DMS153 (cell line): ENCODE measurements around the gene ATP9A.

ENCODE experiments used
- DNase-seq: peaks from one replicate; lab custom pipeline; 2025; lab: John Stamatoyannopoulos, UW

ATP9A gene

DNA sequence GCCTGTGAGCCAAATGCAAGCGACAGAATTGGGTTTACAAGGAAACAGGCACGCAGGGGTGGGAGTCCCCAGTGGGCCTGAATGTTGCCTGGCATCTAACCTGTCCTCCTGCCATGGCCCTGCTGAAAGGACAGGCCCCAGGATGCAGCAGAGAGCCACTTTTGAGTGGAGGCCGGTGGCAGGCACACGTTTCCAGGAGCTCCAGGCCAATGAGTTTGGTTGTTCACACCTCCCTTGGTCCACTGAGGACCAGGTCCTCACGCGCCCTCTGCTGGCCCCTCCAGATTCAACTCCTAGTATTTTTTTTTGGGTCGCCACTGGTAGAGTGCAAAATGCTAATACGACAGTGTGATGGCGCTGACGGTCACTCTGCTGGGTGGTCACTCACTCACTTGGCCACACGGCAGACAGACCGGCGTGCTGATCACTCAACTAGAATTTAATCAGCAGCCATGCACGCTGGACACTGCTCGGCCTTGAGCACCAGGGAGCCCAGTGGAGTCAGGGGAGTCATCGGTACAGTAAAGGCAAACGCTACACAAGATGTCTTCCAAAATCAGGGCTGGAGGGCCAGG is 143.9 kb downstream of the ATP9A start:
- DNase-seq = peak; percentile 9

DNA sequence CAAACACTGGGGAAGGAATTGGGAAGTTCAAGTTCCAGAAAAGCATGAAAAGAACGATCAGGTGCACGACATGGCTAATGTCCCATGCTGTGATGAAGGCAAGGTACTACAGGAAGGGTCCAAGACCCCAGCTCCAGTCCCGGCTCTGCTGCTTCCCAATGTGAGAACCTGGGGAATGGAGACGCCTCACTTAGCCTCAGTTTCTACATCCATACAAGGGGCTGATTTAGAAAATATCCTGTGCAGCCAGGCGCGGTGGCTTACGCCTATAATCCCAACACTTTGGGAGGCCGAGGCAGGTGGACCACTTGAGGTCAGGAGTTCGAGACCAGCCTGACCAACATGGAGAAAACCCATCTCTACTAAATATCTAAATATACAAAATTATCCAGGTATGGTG is 144.9 kb downstream of the ATP9A start:
- DNase-seq = no peak

- DNase-seq = no peak
Observed at GRCh38 chr20:51622004-51622874, 146.0 kb downstream of the ATP9A start.

DNA sequence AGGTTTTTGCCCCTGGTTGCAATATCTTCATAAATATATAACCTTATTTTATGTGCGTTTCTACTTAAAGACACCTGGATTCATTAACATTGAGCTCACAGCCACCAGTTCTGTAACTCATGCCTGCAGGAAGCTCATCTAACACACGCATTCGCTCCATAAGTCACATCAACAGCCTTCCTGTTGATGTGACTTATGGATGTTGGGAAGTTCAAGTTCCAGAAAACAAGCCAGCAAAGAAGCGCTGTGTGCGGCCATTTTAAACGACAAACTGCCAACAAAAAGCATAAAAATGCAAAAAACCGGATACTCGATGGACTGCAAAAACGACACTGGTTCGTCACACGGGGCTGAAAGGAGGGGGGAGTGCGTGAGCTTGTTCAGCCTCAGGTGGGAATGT is 147.8 kb downstream of the ATP9A start:
- DNase-seq = no peak

DNA sequence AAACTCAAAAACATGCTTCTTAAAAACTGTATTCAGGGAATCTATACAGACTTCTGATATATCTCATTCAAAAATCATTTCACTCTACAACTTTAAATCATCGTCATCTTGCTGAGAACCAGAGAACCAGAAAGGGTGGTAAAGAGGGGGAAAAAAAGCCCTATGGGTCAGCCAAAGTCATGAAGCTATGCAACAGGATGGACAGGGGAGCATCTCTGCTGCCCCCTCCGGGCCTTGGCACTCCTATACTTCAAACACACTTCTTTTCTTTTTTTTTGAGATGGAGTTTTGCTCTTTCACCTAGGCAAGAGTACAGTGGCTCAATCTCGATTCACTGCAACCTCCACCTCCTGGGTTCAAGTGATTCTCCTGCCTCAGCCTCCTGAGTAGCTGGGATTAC is 152.1 kb downstream of the ATP9A start:
- no peak for DNase-seq

DNA sequence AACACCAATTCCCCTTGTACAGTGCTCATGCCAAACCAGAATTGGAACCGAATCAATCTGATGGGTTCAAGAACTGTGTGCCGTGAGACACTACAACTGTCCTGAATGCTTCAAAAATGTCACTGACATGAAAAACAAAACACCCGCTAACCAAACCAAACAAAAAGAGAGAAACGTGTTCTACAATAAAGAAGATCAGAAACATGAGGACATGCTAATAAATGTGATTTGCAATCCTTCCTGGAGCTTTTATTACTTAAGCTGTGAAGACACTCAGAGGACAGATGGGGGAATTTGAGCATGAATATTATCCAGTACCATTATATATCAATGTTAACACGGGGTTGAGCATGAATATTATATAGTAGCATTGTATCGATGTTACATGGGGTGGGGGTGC is 153.5 kb downstream of the ATP9A start:
- DNase-seq = no peak

DNA sequence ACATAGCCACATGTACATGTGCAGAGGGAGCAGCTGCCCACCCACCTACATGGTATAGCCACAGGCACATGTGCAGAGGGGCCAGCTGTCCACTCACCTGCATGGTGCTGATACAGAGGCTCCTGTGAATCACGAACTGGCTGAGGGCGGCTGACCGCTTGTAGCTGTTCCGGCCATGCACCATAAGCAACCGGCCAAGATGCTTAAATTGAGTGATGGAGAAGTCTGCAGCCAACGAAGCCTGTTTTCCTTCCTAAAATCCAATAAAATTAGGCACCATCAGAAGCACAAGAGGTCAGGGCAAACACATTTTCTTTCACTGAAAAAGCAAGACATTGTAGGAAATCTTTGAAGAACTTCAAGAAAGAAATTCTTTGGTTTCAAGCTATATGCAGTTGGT is 154.6 kb downstream of the ATP9A start:
- DNase-seq = no peak

- no peak for DNase-seq
Observed at GRCh38 chr20:51612896-51613295, 155.3 kb downstream of the ATP9A start.

DNA sequence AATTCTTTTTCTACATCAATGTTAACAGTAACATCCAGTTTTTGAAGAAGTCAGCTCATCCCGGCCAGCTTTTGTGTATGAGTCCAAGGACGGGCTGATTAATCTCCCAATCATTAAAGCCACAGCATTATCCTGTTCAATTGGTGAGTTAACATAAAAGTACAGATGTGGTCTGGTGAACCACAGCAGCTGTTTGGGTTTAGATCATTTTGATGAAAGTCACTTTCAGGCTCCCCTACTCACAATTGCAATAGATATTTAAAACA is 156.6 kb downstream of the ATP9A start:
- DNase-seq = no peak

DNA sequence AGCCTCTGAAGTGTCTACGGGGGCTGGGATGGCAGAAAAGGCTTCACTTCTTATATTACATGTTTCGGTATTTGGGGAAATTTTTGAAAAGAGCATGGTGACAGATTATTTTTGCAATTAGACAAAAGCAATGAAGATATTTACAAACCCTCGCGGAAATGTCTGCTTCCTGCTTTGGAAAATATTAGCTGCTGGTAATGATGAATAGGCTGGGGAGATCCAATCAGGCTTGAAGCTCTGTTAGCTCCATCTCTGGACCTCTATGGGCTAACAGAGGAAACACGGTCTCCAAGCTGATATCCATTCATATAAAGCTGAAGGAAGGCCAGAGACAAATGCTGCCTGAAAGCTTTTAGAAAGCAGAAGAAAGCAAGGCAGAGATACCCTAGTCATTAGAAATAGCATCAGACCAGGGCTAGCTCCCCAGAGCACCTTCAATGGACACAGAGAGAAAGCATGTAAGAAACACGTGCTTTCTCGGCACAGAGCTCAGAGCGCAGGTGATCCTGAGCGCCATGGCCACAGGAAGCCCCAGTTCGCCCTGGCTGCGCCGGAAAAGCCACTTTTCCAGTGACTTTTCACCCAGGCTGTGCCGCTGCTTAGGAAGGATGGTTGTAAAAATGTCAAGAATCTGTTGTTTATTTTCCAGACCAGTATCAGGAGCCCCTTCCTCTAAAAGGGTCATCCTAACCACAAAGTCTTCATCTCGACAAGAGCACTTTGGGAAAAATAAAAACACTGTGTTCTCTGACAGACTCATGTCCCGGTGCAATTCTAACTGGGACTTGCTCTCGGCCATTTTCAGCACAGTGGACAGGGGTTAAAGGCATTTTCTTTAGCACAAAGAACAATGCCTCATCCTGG is 157.2 kb downstream of the ATP9A start:
- no peak for DNase-seq

DNA sequence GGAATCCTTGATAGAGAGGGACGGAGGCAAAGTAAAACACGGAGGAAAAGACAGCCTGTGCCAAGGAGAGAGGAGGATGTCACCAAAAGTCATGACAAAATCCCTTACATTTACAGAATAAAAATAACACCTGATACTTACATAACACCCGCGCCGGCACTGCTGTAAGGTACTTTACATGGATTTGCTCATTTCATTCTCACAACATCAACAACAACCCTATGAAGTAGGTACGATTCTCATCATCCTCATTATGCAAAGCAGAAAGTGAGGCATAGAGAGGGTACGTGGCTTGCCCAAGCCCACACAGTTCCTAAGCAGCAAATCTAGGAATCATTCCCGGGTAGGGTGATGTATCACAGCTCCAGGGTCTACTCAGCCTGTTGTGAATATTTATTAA is 158.1 kb downstream of the ATP9A start:
- no peak for DNase-seq

- no peak for DNase-seq
Observed at GRCh38 chr20:51609251-51609650, 158.9 kb downstream of the ATP9A start.

GRCh38 chr20:51608061-51608460 is 160.1 kb downstream of the ATP9A start:
- DNase-seq = no peak

DNA sequence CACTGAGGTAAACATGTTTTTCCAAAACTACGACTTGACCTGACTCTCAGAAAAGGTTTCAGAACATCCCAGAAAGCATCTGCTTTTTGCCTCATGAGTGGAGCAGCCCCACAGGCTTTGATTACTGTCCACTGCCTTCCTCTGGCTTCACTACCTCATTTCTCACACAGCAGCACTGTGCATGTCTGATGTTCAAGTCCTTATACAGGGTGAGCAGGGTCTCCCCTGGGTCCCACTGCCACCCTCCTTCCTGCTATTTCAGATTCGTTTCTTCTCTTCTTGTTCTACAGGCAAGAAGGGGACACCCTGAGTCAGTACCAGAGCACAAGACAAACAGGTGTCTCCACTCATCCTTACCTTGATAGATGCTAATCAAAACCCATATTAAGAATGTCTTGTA is 161.0 kb downstream of the ATP9A start:
- no peak for DNase-seq

DNA sequence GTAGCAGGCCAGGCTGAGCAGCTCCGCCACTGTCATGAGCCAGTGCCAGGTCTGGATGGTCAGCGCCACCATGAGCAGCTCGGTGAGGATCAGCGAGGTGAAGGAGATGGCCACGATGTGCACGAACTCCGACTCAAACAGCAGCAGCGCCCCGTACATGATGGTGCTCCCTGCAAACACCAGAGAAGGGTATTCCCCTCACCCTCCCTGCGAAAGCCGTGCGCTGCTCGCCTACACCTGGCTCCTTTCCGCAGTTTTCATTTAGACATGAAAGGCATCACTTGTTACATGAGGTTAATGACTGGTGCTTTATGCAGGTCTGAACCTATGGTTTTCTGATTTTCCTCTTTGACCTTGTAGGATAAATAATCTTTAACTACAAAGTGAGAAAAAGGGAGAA is 163.3 kb downstream of the ATP9A start:
- DNase-seq = no peak

GRCh38 chr20:51602131-51602530 is 166.1 kb downstream of the ATP9A start:
- DNase-seq = no peak

DNA sequence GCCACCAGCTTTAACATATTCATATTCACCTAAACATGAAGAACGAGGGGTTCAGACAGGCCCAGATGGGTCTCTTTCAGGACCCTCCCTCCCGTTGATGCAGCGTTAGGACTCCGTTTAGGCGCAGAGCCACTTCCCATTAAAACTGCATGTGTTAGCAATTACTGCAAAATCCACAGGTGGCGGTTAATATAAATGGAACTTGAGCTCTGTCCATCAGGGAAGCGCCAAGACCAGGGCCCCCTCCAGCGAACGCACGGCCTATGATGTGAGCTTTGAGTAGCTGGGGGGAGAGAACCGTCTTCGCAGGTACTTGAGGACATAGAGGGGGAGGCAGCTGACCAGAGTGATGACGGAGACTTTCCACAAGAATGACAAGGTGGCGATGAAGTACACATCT is 167.2 kb downstream of the ATP9A start:
- DNase-seq = no peak

- no peak for DNase-seq
Observed at GRCh38 chr20:51600016-51600420, 168.2 kb downstream of the ATP9A start.

DNA sequence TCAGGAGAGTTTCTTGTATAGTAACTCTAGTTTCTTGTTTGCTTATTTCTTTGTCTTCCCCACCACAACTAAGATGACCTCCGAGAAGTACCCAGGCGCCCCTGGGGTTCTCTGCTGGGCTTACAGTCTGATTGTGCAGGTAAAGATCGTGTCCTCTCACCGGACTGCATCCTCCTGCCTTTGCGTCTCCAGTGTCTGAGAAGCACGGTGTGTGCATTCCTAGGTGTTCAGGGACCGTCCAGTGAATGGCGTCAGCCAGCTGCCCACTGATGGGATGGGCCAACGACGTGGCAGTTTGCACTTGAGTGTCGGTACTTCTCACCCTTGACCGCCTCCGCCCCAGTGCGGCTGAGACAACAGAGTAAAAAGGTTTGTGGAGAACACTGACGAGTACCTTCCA is 169.6 kb downstream of the ATP9A start:
- no peak for DNase-seq

DNA sequence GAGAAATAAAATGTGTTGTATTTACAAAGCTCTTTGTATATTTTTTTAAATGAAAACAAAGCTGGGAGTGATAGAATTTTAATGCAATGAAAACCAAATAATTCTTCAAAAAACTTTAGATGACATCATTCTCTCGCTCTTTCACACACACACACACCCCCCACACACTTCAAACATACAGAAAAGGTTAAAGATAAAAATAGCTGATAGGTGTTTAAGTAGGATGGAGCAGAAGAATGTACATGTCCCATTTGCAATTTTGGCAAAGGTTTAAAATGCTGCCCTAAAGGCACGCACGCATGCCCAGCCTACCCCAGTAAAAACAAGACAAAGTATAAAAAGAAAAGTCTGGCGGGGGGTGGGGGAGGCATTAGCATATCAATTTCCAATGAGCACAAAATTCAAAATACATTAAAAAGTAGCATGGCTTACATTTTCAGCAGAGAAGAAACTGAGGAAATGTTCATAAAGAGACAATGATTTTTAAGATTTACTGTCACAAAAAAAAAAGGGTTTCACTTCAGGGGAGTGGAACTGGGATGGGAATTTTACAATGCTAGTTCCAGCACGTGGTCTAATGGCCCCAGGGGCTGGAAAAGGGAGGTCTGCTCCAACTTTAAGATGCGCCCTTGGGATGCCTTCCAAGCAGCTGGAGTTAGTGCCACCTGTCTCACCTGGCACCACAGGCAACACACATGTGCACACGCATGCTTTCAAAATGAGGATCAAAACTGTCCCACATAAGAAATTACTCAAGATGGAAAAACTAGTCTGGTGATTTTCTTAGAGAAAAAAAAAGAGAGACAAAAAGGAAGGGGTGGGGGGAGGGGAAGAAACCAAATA is 170.6 kb downstream of the ATP9A start:
- no peak for DNase-seq

DNA sequence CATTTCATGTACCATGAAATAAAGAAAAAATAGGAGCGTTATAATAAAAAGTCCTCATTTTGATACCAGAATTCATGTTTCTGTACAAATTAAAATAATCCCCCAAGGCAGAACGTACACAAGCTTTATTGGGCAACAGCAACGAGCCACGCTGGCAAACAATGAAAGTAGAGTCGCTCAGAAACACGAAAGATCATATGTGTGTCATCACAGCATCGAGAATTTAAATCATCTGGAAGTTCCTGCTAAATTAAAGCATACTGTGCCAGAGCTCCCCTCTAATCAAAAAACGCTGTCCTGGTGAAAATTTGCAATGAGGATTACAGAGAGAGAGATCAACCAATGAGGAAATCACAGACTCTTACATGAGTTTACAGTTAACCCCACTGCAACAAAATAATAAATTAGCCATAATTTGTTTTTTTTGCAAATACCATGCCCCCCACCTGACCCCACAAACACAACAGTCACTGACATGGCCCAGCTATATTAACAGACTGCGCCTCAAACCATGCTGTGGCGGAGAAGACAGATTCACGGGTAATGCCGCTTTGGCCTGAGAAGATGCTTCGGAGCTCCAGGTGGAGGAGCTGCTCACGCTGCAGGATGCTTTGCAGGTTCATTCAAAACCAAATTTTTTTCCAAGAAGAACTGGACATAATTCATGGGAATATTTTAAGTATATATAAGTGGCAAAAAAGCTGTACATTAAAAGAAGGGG is 171.4 kb downstream of the ATP9A start:
- no peak for DNase-seq

- no peak for DNase-seq
Observed at GRCh38 chr20:51595744-51596143, 172.4 kb downstream of the ATP9A start.
